ENCODE data around the gene RPL10A.

Gene RPL10A

GRCh38 chr6:35474942-35475570 is 6.9 kb downstream of the RPL10A start:
- in situ Hi-C loops (cut with MboI; ENCODE audit: low sequenced_read_pairs), result no loop called here

GRCh38 chr6:35475573-35475972 is 7.4 kb downstream of the RPL10A start:
- in situ Hi-C loops (cut with MboI; ENCODE audit: low sequenced_read_pairs), result no loop called here

GRCh38 chr6:35476004-35476403 is 7.8 kb downstream of the RPL10A start:
- in situ Hi-C loops (cut with MboI; ENCODE audit: low sequenced_read_pairs), result no loop called here

GRCh38 chr6:35477028-35477427 is 8.8 kb downstream of the RPL10A start:
- in situ Hi-C loops (cut with MboI; ENCODE audit: low sequenced_read_pairs), result no loop called here

- in situ Hi-C loops (cut with MboI; ENCODE audit: low sequenced_read_pairs), result no loop called here
Measured at GRCh38 chr6:35477551-35478179, 9.5 kb downstream of the RPL10A start.

- in situ Hi-C loops (cut with MboI; ENCODE audit: low sequenced_read_pairs), result no loop called here
Measured at GRCh38 chr6:35478259-35478658, 10.1 kb downstream of the RPL10A start.

- in situ Hi-C loops (cut with MboI; ENCODE audit: low sequenced_read_pairs), result no loop called here
Measured at GRCh38 chr6:35480176-35480575, 12.0 kb downstream of the RPL10A start.

- in situ Hi-C loops (cut with MboI; ENCODE audit: low sequenced_read_pairs), result no loop called here
Measured at GRCh38 chr6:35481226-35481625, 13.0 kb downstream of the RPL10A start.

- in situ Hi-C loops (cut with MboI; ENCODE audit: low sequenced_read_pairs), result no loop called here
Measured at GRCh38 chr6:35483062-35483461, 14.9 kb downstream of the RPL10A start.

GRCh38 chr6:35483490-35483889 is 15.3 kb downstream of the RPL10A start:
- in situ Hi-C loops (cut with MboI; ENCODE audit: low sequenced_read_pairs), result no loop called here

- in situ Hi-C loops (cut with MboI; ENCODE audit: low sequenced_read_pairs), result no loop called here
Measured at GRCh38 chr6:35483893-35484645, 15.9 kb downstream of the RPL10A start.

GRCh38 chr6:35484921-35485392 is 16.8 kb downstream of the RPL10A start:
- in situ Hi-C loops (cut with MboI; ENCODE audit: low sequenced_read_pairs), result no loop called here

- in situ Hi-C loops (cut with MboI; ENCODE audit: low sequenced_read_pairs), result no loop called here
Measured at GRCh38 chr6:35485402-35485877, 17.2 kb downstream of the RPL10A start.

GRCh38 chr6:35486005-35486925 is 18.1 kb downstream of the RPL10A start:
- in situ Hi-C loops (cut with MboI; ENCODE audit: low sequenced_read_pairs), result no loop called here

- in situ Hi-C loops (cut with MboI; ENCODE audit: low sequenced_read_pairs), result no loop called here
Measured at GRCh38 chr6:35487658-35488516, 19.7 kb downstream of the RPL10A start.

- in situ Hi-C loops (cut with MboI; ENCODE audit: low sequenced_read_pairs), result no loop called here
Measured at GRCh38 chr6:35488517-35488862, 20.3 kb downstream of the RPL10A start.

- in situ Hi-C loops (cut with MboI; ENCODE audit: low sequenced_read_pairs), result no loop called here
Measured at GRCh38 chr6:35489066-35489465, 20.9 kb downstream of the RPL10A start.

- in situ Hi-C loops (cut with MboI; ENCODE audit: low sequenced_read_pairs), result no loop called here
Measured at GRCh38 chr6:35489995-35490791, 22.0 kb downstream of the RPL10A start.

All from HL-60/S4 (cell line).